Measurements from ENCODE around the gene TRIM23.
A peak's percentile ranks its signal among the peaks of the same experiment; 100 is the strongest.

TRIM23 gene

DNA sequence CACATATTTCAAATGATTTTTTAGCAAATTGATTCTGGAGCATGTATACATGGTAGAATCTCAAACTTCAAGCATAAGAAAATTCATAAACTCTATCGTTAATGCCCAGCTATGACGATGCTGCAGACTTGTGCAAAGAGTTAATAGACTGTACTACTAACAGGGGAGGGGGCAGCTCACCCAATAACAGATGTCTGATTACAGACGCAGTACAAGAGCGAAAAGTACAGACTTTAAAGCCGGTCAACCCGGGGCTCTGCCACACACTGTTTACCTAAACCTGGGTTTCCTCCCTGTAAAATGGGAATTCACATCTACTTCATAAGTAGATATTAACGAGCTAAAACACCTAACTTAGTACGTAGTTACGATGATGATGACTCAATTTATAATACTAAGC, 651 bp downstream of the TRIM23 start:
- TF ChIP-seq, protein P1, sequence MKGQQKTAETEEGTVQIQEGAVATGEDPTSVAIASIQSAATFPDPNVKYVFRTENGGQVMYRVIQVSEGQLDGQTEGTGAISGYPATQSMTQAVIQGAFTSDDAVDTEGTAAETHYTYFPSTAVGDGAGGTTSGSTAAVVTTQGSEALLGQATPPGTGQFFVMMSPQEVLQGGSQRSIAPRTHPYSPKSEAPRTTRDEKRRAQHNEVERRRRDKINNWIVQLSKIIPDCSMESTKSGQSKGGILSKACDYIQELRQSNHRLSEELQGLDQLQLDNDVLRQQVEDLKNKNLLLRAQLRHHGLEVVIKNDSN (IDR thresholded peaks at IDR 0.05), result no peak
- no peak for TF ChIP-seq CREB1 (IDR thresholded peaks at IDR 0.05; ENCODE audit: low read depth)
- TF ChIP-seq YY1 (IDR thresholded peaks at IDR 0.05; ENCODE audit: low read depth), result no peak
- TF ChIP-seq CEBPB (IDR thresholded peaks at IDR 0.05), result no peak
- TF ChIP-seq TEAD4 (IDR thresholded peaks at IDR 0.05), result no peak
- TF ChIP-seq TAF1 (IDR thresholded peaks at IDR 0.05; ENCODE audit: low read depth), result no peak
- TF ChIP-seq FOXM1 (IDR thresholded peaks at IDR 0.05; ENCODE audit: borderline replicate concordance, low read depth), result no peak
- TF ChIP-seq, protein P2, sequence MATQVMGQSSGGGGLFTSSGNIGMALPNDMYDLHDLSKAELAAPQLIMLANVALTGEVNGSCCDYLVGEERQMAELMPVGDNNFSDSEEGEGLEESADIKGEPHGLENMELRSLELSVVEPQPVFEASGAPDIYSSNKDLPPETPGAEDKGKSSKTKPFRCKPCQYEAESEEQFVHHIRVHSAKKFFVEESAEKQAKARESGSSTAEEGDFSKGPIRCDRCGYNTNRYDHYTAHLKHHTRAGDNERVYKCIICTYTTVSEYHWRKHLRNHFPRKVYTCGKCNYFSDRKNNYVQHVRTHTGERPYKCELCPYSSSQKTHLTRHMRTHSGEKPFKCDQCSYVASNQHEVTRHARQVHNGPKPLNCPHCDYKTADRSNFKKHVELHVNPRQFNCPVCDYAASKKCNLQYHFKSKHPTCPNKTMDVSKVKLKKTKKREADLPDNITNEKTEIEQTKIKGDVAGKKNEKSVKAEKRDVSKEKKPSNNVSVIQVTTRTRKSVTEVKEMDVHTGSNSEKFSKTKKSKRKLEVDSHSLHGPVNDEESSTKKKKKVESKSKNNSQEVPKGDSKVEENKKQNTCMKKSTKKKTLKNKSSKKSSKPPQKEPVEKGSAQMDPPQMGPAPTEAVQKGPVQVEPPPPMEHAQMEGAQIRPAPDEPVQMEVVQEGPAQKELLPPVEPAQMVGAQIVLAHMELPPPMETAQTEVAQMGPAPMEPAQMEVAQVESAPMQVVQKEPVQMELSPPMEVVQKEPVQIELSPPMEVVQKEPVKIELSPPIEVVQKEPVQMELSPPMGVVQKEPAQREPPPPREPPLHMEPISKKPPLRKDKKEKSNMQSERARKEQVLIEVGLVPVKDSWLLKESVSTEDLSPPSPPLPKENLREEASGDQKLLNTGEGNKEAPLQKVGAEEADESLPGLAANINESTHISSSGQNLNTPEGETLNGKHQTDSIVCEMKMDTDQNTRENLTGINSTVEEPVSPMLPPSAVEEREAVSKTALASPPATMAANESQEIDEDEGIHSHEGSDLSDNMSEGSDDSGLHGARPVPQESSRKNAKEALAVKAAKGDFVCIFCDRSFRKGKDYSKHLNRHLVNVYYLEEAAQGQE (IDR thresholded peaks at IDR 0.05; ENCODE audit: low read depth), result no peak
- TF ChIP-seq EP300 (IDR thresholded peaks at IDR 0.05; ENCODE audit: borderline replicate concordance), result no peak
- TF ChIP-seq TCF12 (IDR thresholded peaks at IDR 0.05; ENCODE audit: low read depth), result no peak
- no peak for TF ChIP-seq RAD21 (IDR thresholded peaks at IDR 0.05; ENCODE audit: low read depth)
- no peak for TF ChIP-seq ZBTB7A (IDR thresholded peaks at IDR 0.05; ENCODE audit: low read depth)
- no peak for TF ChIP-seq EGR1 (IDR thresholded peaks at IDR 0.05)
- TF ChIP-seq NFIC (IDR thresholded peaks at IDR 0.05), result no peak
- TF ChIP-seq MAX (IDR thresholded peaks at IDR 0.05), result no peak

DNA sequence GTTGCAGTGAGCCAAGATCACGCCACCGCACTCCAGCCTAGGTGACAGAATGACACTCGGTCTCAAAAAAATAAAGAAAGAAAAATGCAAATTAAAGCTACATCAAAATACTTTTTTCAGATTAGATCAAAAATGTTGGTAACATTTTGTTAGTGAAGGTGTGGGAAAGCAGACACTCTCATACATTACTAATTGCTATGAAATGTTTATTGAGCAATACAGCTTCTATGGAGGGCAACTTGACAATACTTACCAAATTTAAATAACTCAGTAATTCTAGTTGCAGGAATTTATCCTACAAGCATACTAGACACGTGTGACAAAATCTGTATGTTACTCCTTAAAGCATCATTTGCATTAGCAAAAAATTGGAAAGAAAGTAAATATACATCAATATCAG, 4.1 kb downstream of the TRIM23 start:
- no peak for TF ChIP-seq RAD21 (IDR thresholded peaks at IDR 0.05; ENCODE audit: low read depth)
- TF ChIP-seq TAF1 (IDR thresholded peaks at IDR 0.05; ENCODE audit: low read depth), result no peak
- TF ChIP-seq, protein P2 (IDR thresholded peaks at IDR 0.05; ENCODE audit: low read depth), result no peak
- no peak for TF ChIP-seq ZBTB7A (IDR thresholded peaks at IDR 0.05; ENCODE audit: low read depth)

GRCh38 chr5:65612298-65612907, 11.7 kb downstream of the TRIM23 start:
- TF ChIP-seq MAX (IDR thresholded peaks at IDR 0.05) (no peak), CEBPB (IDR thresholded peaks at IDR 0.05) (0 out of 2 replicates have a peak, but pooled peaks have one; percentile 50), ZBTB7A (IDR thresholded peaks at IDR 0.05; ENCODE audit: low read depth) (no peak)
- TF ChIP-seq, protein P1 (IDR thresholded peaks at IDR 0.05), result no peak

DNA sequence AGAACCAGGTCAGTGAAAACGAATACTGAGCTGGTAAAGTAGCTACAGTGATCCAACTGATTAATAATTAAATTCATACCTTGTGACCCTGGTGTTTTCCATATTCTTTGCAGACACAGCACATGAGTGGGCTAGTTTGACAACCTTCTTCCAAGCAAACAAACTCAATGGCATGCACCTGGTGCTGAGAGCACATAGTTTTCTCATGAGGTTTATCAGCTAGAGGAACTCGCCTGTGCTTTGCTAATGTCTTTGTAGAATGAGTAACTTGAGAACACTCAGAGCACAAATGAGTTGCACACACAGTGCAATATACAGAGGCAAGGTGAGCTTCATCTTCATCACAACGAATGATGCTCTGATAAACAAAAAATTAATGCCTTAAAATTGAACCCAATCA, 12.6 kb downstream of the TRIM23 start:
- TF ChIP-seq YY1 (IDR thresholded peaks at IDR 0.05; ENCODE audit: low read depth), result no peak
- no peak for TF ChIP-seq NFIC (IDR thresholded peaks at IDR 0.05)
- no peak for TF ChIP-seq RAD21 (IDR thresholded peaks at IDR 0.05; ENCODE audit: low read depth)
- no peak for TF ChIP-seq EP300 (IDR thresholded peaks at IDR 0.05; ENCODE audit: borderline replicate concordance)
- TF ChIP-seq, protein P1 (IDR thresholded peaks at IDR 0.05), result no peak
- TF ChIP-seq CEBPB (IDR thresholded peaks at IDR 0.05), result no peak
- TF ChIP-seq CREB1 (IDR thresholded peaks at IDR 0.05; ENCODE audit: low read depth), result no peak
- no peak for TF ChIP-seq EGR1 (IDR thresholded peaks at IDR 0.05)
- no peak for TF ChIP-seq MAX (IDR thresholded peaks at IDR 0.05)
- TF ChIP-seq TCF12 (IDR thresholded peaks at IDR 0.05; ENCODE audit: low read depth), result no peak
- TF ChIP-seq FOXM1 (IDR thresholded peaks at IDR 0.05; ENCODE audit: borderline replicate concordance, low read depth), result no peak
- no peak for TF ChIP-seq TEAD4 (IDR thresholded peaks at IDR 0.05)
- TF ChIP-seq TAF1 (IDR thresholded peaks at IDR 0.05; ENCODE audit: low read depth), result no peak
- TF ChIP-seq ZBTB7A (IDR thresholded peaks at IDR 0.05; ENCODE audit: low read depth), result no peak

- no peak for TF ChIP-seq MAX (IDR thresholded peaks at IDR 0.05)
- no peak for TF ChIP-seq TEAD4 (IDR thresholded peaks at IDR 0.05)
- TF ChIP-seq CEBPB (IDR thresholded peaks at IDR 0.05), result no peak
- TF ChIP-seq EP300 (IDR thresholded peaks at IDR 0.05; ENCODE audit: borderline replicate concordance), result no peak
- no peak for TF ChIP-seq NFIC (IDR thresholded peaks at IDR 0.05)
- TF ChIP-seq, protein P1 (IDR thresholded peaks at IDR 0.05), result no peak
These were observed 35.4 kb downstream of the TRIM23 start for GRCh38 chr5:65588694-65589093.

Data from Ishikawa (cell line).